Ramos (cell line): ENCODE measurements around the gene PSME1.

Source experiments
- in situ Hi-C: fragments of 300-500 bp; cut with MboI; formaldehyde crosslinking; loops from one replicate; pipeline ENCODE4 v1.14.3; 2022; ENCODE audit warnings: low sequenced_read_pairs; ENCODE audit not compliant: unreplicated experiment

Gene PSME1

DNA sequence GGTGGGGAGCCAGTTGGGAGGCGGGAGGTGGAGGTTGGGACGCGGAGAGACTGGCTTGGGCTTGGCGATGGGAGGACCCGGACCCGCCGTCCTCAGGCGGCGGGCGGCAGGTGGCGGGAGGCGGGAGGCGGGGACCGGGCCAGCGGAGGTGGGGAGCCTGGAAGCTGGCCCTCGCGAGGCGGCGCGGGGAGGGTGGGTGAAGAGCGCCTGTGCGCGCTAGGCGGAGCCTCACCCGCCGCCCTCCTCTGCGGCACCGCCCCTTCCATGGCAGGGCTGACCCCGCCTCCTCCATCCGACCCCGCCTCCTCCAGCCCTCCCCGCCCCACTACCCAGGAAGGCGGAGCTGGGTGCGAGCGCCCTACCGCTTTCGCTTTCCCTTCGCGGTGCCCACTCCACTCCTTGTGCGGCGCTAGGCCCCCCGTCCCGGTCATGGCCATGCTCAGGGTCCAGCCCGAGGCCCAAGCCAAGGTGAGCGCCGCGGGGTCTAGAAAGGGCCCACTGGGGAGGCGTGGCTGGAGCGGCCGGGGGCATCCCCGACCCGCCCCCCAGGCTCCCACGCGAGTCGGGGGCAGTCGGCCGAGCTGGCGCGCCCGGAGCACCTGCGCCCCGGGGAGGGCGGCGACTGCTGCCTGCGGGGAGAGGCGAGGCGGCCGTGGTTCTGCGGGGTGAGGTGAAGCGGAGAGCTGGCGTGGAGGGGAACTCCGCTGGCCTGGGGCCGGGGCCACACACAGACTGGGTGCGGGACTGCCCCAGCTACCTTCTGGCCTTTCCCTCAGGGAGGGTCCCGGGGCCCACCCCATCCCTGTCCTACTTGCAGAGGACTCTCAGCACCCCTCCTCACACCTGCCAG lies at the start of gene PSME1:
PSME1 (plus strand) TSS at position 361 of the 850 bp plus-strand sequence; CDS start at position 430, 69 bp downstream.
- in situ Hi-C loops, result no loop called here

- in situ Hi-C loops, result loop anchor here (25.0 kb wide), 1 partner anchor 100 kb away; the partner anchor contains the start of gene DHRS4L2
Observed at GRCh38 chr14:24087004-24087403, 49.0 kb upstream of the PSME1 start.

DNA sequence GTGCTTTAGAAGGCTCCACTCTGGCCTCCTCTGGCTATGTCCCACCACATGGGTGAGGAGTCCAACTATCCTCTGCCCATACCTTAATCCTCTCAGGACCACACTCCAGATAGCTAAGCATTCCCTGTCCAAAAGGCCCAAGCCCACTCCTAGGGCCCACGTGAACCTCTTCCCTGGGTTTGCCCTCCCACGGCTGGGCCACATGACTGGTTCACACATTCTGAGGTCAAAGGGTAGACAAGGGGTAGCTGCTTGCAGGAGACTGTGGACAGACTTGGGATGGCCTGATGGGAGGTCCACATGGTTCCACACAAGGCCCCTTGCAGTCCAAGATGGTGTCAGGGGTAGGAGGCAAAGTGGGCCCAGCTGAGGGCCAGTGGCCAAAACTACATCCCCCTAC lies 47.9 kb upstream of the PSME1 start:
- in situ Hi-C loops, result loop anchor here (25.0 kb wide), 1 partner anchor 101 kb away; the partner anchor contains the start of gene DHRS4L2

DNA sequence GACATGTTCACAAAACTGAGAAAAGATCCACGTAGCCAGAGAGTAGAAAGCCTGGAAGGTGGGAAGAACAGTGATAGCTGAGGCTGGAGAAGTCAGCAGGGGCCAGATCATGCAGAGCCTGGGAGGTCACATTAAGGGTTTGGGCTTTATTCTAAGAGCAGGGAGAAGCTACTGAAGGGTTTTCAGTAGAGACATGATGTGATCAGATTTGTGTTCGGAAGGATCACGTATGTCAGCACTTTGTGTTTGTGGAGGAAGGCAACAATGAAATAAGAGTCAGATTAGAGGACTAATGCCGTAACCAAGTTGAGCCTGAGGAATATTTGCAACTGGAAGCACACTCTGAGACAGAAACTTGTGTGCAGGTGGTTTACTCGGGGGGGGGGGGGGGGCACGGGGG lies 46.1 kb upstream of the PSME1 start:
- in situ Hi-C loops, result loop anchor here (25.0 kb wide), 1 partner anchor 103 kb away; the partner anchor contains the start of gene DHRS4L2

DNA sequence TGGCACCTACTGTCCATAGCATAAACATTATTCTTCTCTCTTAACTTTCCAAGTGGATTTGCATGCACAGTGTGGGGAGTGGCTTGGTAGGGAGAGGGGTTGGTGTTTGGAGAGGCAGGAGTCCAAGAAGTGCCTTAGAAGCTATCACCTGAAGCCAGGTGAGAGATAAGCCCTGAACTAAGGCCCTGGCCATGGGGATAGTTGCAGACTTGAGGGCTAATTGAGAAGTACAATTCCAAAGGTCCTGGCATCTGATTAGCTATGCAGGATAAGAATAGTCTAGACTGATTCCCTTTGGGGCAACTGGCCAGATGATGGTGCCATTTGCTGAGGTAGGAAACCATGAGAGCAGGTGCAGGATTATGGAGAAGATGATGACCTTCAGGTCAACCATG lies 43.9 kb upstream of the PSME1 start:
- in situ Hi-C loops, result loop anchor here (25.0 kb wide), 1 partner anchor 105 kb away; the partner anchor contains the start of gene DHRS4L2

GRCh38 chr14:24092505-24093206 lies 43.3 kb upstream of the PSME1 start:
- in situ Hi-C loops, result loop anchor here (25.0 kb wide), 1 partner anchor 105 kb away; the partner anchor contains the start of gene DHRS4L2

GRCh38 chr14:24093207-24093900 lies 42.6 kb upstream of the PSME1 start:
- in situ Hi-C loops, result loop anchor here (25.0 kb wide), 1 partner anchor 106 kb away; the partner anchor contains the start of gene DHRS4L2

DNA sequence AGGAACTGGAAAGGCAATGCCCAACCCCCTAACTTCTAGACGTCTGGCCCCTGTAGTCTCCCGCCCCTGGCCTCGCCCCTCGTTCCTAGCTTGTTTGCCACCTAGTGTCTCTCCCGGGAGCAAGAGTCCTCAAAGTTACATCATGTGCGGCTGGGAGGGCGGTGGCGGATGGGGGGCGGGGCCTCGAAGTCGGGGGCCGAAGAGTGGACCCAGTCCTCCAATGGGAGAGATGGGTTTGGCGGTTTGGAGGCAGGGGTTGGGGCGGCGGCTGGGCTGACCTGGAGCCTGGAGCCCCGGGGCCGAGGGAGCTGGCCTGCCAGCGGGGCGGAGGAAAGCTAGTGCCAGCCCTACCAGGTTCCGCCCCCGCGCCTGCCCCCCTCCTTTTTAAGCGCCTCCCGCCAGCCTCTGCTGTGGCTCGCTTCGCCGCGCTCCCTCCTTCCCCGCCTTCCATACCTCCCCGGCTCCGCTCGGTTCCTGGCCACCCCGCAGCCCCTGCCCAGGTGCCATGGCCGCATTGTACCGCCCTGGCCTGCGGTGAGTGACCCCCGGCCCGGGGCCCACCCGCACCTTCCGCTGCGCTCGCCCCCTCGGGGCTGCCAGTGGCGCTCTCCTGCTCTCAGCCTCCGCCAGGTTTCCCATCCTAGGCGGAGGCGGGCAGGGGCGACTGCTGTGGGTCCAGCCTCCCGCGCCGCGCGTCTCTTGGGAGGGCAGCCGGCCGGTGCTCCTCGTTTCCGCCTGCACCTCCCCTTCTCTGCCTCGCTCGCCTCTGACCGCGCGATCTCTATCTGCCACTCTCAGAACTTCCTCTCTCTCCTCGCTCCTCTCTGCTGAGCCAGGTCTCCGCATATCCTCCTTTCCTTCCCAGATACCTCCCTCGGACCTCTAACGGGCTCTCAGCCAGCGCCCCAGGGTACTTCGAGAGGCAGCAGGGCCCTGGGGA lies 41.8 kb upstream of the PSME1 start, which contains the start of gene PCK2:
PCK2 (plus strand) TSS at position 411 of the 940 bp plus-strand sequence; CDS start at position 506, 95 bp downstream.
- in situ Hi-C loops, result loop anchor here (25.0 kb wide), 1 partner anchor 107 kb away; the partner anchor contains the start of gene DHRS4L2

- in situ Hi-C loops, result loop anchor here (25.0 kb wide), 1 partner anchor 108 kb away; the partner anchor contains the start of gene DHRS4L2
Observed at GRCh38 chr14:24094841-24095270, 41.1 kb upstream of the PSME1 start.

DNA sequence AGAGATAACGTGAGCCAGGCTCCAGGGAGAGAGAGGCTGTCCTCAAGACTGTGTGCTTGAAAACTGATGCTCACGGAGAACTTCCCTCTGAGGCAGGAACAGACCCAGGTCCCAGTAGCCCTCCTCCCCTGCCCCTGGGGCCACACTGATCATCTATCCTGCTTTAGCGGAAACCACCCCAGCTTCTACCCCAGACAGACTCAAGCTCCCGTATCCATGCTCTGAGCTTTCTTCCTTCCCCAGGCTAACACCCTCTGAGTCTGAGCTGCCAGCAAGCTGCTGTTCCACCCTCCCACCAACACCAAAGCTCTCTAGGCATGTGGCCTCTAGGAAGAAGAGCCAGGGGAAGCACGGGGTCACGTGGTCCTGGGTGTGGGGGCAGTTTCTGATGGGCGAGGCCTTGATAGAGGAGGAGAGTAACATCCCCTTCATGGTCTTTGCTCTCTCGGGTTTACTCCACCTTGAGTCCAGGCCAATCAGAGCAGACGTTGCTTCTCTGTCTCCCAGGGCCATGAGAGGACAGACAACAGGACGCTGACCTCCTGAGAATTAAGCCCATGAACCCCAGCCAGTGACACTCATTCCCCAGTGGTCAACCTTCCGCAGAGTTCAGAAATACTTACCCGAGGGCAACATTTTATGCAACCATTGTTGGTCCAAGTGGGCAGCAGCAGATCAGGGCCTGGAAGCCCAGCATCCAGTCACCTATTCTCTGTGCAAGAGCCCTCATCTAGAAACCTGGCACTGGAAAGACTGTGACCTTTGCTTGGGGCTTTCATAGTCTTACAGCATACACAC lies 40.5 kb upstream of the PSME1 start:
- in situ Hi-C loops, result loop anchor here (25.0 kb wide), 1 partner anchor 108 kb away; the partner anchor contains the start of gene DHRS4L2

- in situ Hi-C loops, result loop anchor here (25.0 kb wide), 1 partner anchor 109 kb away; the partner anchor contains the start of gene DHRS4L2
Observed at GRCh38 chr14:24096545-24097181, 39.3 kb upstream of the PSME1 start.

DNA sequence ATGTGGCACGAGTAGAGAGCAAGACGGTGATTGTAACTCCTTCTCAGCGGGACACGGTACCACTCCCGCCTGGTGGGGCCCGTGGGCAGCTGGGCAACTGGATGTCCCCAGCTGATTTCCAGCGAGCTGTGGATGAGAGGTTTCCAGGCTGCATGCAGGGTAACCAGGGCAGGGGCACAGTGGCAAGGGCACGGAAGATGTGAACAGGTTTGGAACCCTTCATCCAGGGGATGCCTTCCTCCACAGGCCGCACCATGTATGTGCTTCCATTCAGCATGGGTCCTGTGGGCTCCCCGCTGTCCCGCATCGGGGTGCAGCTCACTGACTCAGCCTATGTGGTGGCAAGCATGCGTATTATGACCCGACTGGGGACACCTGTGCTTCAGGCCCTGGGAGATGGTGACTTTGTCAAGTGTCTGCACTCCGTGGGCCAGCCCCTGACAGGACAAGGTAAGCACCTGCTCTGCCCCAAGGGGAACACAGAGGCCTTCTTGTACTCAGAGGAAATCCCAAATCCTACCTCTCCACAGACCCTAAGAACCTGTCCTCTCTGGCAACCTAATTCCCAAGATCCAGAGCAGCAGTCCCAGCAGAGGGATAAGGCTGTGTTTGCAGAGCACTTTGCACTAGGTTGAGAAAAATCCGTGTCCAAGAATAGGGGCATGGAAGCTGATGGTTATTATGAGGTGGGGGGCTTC lies 37.6 kb upstream of the PSME1 start:
- in situ Hi-C loops, result loop anchor here (25.0 kb wide), 1 partner anchor 111 kb away; the partner anchor contains the start of gene DHRS4L2

- in situ Hi-C loops, result loop anchor here (25.0 kb wide), 1 partner anchor 112 kb away; the partner anchor contains the start of gene DHRS4L2
Observed at GRCh38 chr14:24098927-24099813, 36.8 kb upstream of the PSME1 start.

GRCh38 chr14:24100197-24100981 lies 35.6 kb upstream of the PSME1 start:
- in situ Hi-C loops, result no loop called here

- in situ Hi-C loops, result no loop called here
Observed at GRCh38 chr14:24100982-24101494, 35.0 kb upstream of the PSME1 start.
